Fibroblast of peridontal ligament (primary cell): ENCODE results near the gene PARD6G.
A peak's percentile ranks its signal among the peaks of the same experiment; 100 is the strongest.
"Not testable (repeated sequence)": the region's sequence is repeated elsewhere in the genome, so short reads cannot be mapped to it uniquely, and the experiment has no call there.

Source experiments
- DNase-seq: peaks from one replicate; pipeline ENCODE4 v3.0.0-alpha.2; 2010; ENCODE audit errors: extremely low read depth

The PARD6G gene

GRCh38 chr18:80247393-80247841, at the start of gene PARD6G:
PARD6G (minus strand) TSS chr18:80247514; CDS start chr18:80247348, 166 bp downstream.
- peak; percentile 46 for DNase-seq

GRCh38 chr18:80262241-80263033, 15.1 kb upstream of the PARD6G start:
- not testable (repeated sequence) for DNase-seq

- no peak for DNase-seq
Measured at GRCh38 chr18:80259610-80260009, 12.3 kb upstream of the PARD6G start.

GRCh38 chr18:80258640-80259039, 11.3 kb upstream of the PARD6G start:
- no peak for DNase-seq

GRCh38 chr18:80257579-80258543, 10.5 kb upstream of the PARD6G start:
- peak; percentile 69 for DNase-seq

GRCh38 chr18:80254971-80255500, 7.7 kb upstream of the PARD6G start:
- peak; percentile 32 for DNase-seq

GRCh38 chr18:80253871-80254492, 6.7 kb upstream of the PARD6G start:
- DNase-seq: no peak

- DNase-seq: no peak
Measured at GRCh38 chr18:80253236-80253635, 5.9 kb upstream of the PARD6G start.

- DNase-seq: peak; percentile 55
Measured at GRCh38 chr18:80252136-80252535, 4.8 kb upstream of the PARD6G start.

- no peak for DNase-seq
Measured at GRCh38 chr18:80251700-80252099, 4.4 kb upstream of the PARD6G start.

GRCh38 chr18:80250740-80251364, 3.5 kb upstream of the PARD6G start:
- no peak for DNase-seq

GRCh38 chr18:80249217-80250093, 2.1 kb upstream of the PARD6G start:
- no peak for DNase-seq

GRCh38 chr18:80246445-80247392, 595 bp downstream of the PARD6G start:
- DNase-seq: no peak

GRCh38 chr18:80245781-80246444, 1.4 kb downstream of the PARD6G start:
- no peak for DNase-seq

GRCh38 chr18:80244956-80245730, 2.2 kb downstream of the PARD6G start:
- DNase-seq: no peak

- DNase-seq: no peak
Measured at GRCh38 chr18:80244167-80244566, 3.1 kb downstream of the PARD6G start.

- no peak for DNase-seq
Measured at GRCh38 chr18:80243204-80243603, 4.1 kb downstream of the PARD6G start.
